CD1c-positive myeloid dendritic cell (primary cell): Measurements from ENCODE around the gene WBP11.
"Not testable (repeated sequence)": the region's sequence is repeated elsewhere in the genome, so short reads cannot be mapped to it uniquely, and the experiment has no call there.

Experiments
- DNase-seq: peaks from one replicate; pipeline ENCODE4 v3.0.0-alpha.2; 2016; ENCODE audit errors: extremely low spot score

The WBP11 gene

GRCh38 chr12:14772946-14773345 lies 30.3 kb downstream of the WBP11 start:
- no peak for DNase-seq

GRCh38 chr12:14771651-14772137 lies 31.6 kb downstream of the WBP11 start:
- peak; percentile 43 for DNase-seq

- DNase-seq = peak; percentile 96
Observed at GRCh38 chr12:14770496-14771461, 32.5 kb downstream of the WBP11 start.

- peak; percentile 86 for DNase-seq
Observed at GRCh38 chr12:14769969-14770495, 33.2 kb downstream of the WBP11 start.

GRCh38 chr12:14769466-14769968 lies 33.8 kb downstream of the WBP11 start:
- no peak for DNase-seq

- DNase-seq = peak; percentile 12
Observed at GRCh38 chr12:14768823-14769405, 34.4 kb downstream of the WBP11 start.

- DNase-seq = no peak
Observed at GRCh38 chr12:14767617-14768016, 35.7 kb downstream of the WBP11 start.

- no peak for DNase-seq
Observed at GRCh38 chr12:14766649-14767215, 36.5 kb downstream of the WBP11 start.

GRCh38 chr12:14766020-14766419 lies 37.3 kb downstream of the WBP11 start:
- DNase-seq = not testable (repeated sequence)

GRCh38 chr12:14765398-14765797 lies 37.9 kb downstream of the WBP11 start:
- no peak for DNase-seq

- DNase-seq = not testable (repeated sequence)
Observed at GRCh38 chr12:14759711-14760280, 43.5 kb downstream of the WBP11 start.

GRCh38 chr12:14756334-14757143 lies 46.7 kb downstream of the WBP11 start:
- DNase-seq = no peak

GRCh38 chr12:14751986-14752385 lies 51.3 kb downstream of the WBP11 start:
- no peak for DNase-seq

GRCh38 chr12:14743061-14743460 lies 60.2 kb downstream of the WBP11 start:
- DNase-seq = no peak

GRCh38 chr12:14741942-14742341 lies 61.3 kb downstream of the WBP11 start:
- no peak for DNase-seq

- DNase-seq = no peak
Observed at GRCh38 chr12:14741153-14741552, 62.1 kb downstream of the WBP11 start.

- DNase-seq = not testable (repeated sequence)
Observed at GRCh38 chr12:14736441-14736840, 66.8 kb downstream of the WBP11 start.
